Smooth muscle cell (in vitro differentiated cells): Measurements from ENCODE around the gene STAP1. TPM values are rescaled to one million over a fixed set of nuclear protein-coding genes. Genes with fewer than 3 reads are reported as not detected.

ENCODE experiments used
- DNase-seq: peaks from one replicate; lab custom pipeline; 2025; ENCODE audit not compliant: unreplicated experiment; lab: John Stamatoyannopoulos, UW
- H2AFZ ChIP-seq: fragments of 200-600 bp; sonication (generic); 2 replicates; pipeline ENCODE4 v1.6.0; 2016; ENCODE audit warnings: antibody characterized with exemption, low read depth, mild to moderate bottlenecking
- H3F3A ChIP-seq: fragments of 200-600 bp; sonication (generic); 2 replicates; pipeline ENCODE4 v1.6.0; 2017; ENCODE audit warnings: antibody characterized with exemption, low read depth
- H3K27ac ChIP-seq: fragments of 200-600 bp; sonication (generic); 2 replicates; pipeline ENCODE4 v1.5.1; 2016; ENCODE audit warnings: low read depth, mild to moderate bottlenecking
- H3K27me3 ChIP-seq: fragments of 200-600 bp; sonication (generic); 2 replicates; pipeline ENCODE4 v1.6.1; 2016; ENCODE audit warnings: low read depth, mild to moderate bottlenecking
- H3K36me3 ChIP-seq: fragments of 200-600 bp; sonication (generic); 2 replicates; pipeline ENCODE4 v1.5.1; 2016; ENCODE audit warnings: low read depth
- H3K4me1 ChIP-seq: fragments of 200-600 bp; sonication (generic); 2 replicates; pipeline ENCODE4 v1.5.1; 2016; ENCODE audit warnings: low read depth
- H3K4me2 ChIP-seq: fragments of 200-600 bp; sonication (generic); 2 replicates; pipeline ENCODE4 v1.6.0; 2016; ENCODE audit warnings: mild to moderate bottlenecking
- H3K4me3 ChIP-seq: fragments of 200-600 bp; sonication (generic); 2 replicates; pipeline ENCODE4 v1.5.1; 2016; ENCODE audit warnings: mild to moderate bottlenecking
- H3K79me2 ChIP-seq: fragments of 200-600 bp; sonication (generic); 2 replicates; pipeline ENCODE4 v1.6.0; 2016; ENCODE audit warnings: low read depth, mild to moderate bottlenecking
- H3K9ac ChIP-seq: fragments of 200-600 bp; sonication (generic); 2 replicates; pipeline ENCODE4 v1.6.0; 2016; ENCODE audit warnings: low read depth
- H3K9me3 ChIP-seq: fragments of 200-600 bp; sonication (generic); replicated peaks from 2 replicates; pipeline ENCODE4 v1.5.1; 2016; ENCODE audit warnings: low read depth
- H4K20me1 ChIP-seq: fragments of 200-600 bp; sonication (generic); 2 replicates; pipeline ENCODE4 v1.6.0; 2016; ENCODE audit warnings: low read depth
- WGBS: methylation state at CpG from one replicate; pipeline ENCODE4 v1.1.7; 2016; ENCODE audit warnings: low lambda C conversion rate; 5-methylcytosine and 5-hydroxymethylcytosine counted together
- polyA plus RNA-seq: library from polyadenylated mRNA; unstranded; fragments of >200 nt; fragmentation: Nextera tagmentation; extraction: Ambion mirVana; gene quantifications from 2 replicates; pipeline ENCODE4 v1.2.1, GENCODE V29; 2016
- total RNA-seq: library from RNA; depleted of rRNA; stranded (reverse); fragments of >200 nt; gene quantifications from 2 replicates; pipeline ENCODE4 v1.2.3, GENCODE V29; 2014
- TF ChIP-seq, protein P1 (sequence below): fragments of 200-600 bp; sonication (generic); IDR thresholded peaks from 2 replicates; pipeline ENCODE4 v1.5.1; 2017; ENCODE audit warnings: borderline replicate concordance, mild to moderate bottlenecking, antibody characterized with exemption; ENCODE audit not compliant: insufficient read depth, poor library complexity, severe bottlenecking

The STAP1 gene
- total and polyA plus RNA-seq, 2 experiments from 2014 or later: not detected

GRCh38 chr4:67539830-67540229 lies 18.7 kb upstream of the STAP1 start:
- TF ChIP-seq, protein P1, sequence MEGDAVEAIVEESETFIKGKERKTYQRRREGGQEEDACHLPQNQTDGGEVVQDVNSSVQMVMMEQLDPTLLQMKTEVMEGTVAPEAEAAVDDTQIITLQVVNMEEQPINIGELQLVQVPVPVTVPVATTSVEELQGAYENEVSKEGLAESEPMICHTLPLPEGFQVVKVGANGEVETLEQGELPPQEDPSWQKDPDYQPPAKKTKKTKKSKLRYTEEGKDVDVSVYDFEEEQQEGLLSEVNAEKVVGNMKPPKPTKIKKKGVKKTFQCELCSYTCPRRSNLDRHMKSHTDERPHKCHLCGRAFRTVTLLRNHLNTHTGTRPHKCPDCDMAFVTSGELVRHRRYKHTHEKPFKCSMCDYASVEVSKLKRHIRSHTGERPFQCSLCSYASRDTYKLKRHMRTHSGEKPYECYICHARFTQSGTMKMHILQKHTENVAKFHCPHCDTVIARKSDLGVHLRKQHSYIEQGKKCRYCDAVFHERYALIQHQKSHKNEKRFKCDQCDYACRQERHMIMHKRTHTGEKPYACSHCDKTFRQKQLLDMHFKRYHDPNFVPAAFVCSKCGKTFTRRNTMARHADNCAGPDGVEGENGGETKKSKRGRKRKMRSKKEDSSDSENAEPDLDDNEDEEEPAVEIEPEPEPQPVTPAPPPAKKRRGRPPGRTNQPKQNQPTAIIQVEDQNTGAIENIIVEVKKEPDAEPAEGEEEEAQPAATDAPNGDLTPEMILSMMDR: no peak
- H2AFZ ChIP-seq: no peak overlapping the region
- no peak overlapping the region for H3K4me2 ChIP-seq
- no peak overlapping the region for H3K27ac ChIP-seq
- H3K27me3 ChIP-seq: no peaks in the 10 kb centered on the region
- H3F3A ChIP-seq: peaks cover 4% of the 10 kb centered on the region
- H3K79me2 ChIP-seq: peaks cover 23% of the 10 kb centered on the region
- H3K9ac ChIP-seq: no peak overlapping the region
- no peaks in the 10 kb centered on the region for H3K9me3 ChIP-seq
- peaks cover 11% of the 10 kb centered on the region for H3K4me1 ChIP-seq
- H4K20me1 ChIP-seq: no peaks in the 10 kb centered on the region
- WGBS: 100% methylated on average over 1 of the region's 1 CpG
- DNase-seq: no peak
- no peak overlapping the region for H3K4me3 ChIP-seq
- peaks cover 13% of the 10 kb centered on the region for H3K36me3 ChIP-seq

DNA sequence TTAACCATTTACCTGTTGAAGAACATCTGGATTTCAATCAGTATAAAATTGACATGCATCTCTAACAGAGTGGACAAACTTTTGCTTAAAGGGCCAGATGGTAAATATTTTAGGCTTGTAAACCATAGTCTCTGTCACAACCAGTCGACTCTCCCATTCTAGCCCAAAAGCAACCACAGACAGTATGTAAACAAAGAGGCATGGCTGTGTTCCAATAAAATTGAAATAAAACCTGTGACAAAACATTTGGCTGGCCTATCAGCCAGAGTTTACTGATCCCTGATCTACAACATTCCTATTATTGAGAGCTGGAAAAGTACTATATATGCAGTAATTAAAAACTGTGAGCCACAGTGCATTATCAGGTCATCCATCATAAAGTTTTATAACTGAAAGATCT lies 16.5 kb upstream of the STAP1 start:
- DNase-seq: no peak
- H3K79me2 ChIP-seq: peaks cover 24% of the 10 kb centered on the region
- H3K36me3 ChIP-seq: peaks cover 13% of the 10 kb centered on the region
- WGBS: 67% methylated on average over 1 of the region's 1 CpG
- H3K27me3 ChIP-seq: no peaks in the 10 kb centered on the region
- H3K9me3 ChIP-seq: no peaks in the 10 kb centered on the region
- no peak overlapping the region for H3K4me2 ChIP-seq
- no peak overlapping the region for H2AFZ ChIP-seq
- no peak overlapping the region for H3K4me3 ChIP-seq
- H3K9ac ChIP-seq: no peak overlapping the region
- TF ChIP-seq, protein P1: no peak
- H4K20me1 ChIP-seq: no peaks in the 10 kb centered on the region
- no peaks in the 10 kb centered on the region for H3F3A ChIP-seq
- peaks cover 15% of the 10 kb centered on the region for H3K4me1 ChIP-seq
- no peak overlapping the region for H3K27ac ChIP-seq

DNA sequence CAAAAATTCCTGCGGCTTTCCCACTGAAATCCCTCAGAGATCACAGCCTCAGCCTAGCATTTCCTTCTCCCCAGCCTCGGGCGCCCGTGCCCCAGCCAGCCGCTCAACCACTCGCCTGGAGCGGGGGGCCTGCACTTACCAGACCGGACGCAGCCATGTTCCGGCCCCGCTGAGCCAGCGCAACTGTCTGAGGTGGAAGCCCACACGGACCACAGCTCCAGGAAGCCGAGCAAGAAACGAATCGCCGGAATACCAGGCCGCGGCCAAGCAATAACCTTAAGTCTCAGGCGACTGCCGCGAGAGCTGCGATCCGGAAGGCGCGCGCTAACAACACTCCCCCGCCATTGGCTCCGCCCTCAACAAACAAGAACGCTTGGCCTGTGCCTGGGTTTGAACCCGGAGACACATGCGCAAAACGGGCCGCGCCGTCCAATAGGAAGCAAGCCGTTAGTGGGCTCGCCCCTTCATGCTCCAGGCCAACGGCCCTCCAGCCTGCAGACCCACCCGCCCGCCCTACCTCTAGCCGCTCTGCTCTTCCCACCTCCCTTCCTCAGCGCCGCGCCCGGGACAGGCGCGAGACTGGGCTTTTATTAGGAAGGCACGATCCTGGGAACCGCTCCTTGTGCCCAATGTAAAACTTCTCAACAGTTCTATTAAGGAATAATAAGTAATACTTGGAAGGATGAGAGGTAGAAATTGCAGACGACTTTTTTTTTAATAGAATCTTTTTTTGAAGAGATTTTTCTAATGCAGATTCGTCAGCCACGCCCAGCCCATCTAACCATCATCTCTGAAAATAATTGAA lies 13.1 kb upstream of the STAP1 start, which contains the start of gene CENPC:
Gene CENPC, minus strand, starts transcription at position 305 of the 805 bp plus-strand sequence. Its CDS starts 148 bp downstream, at position 157.
- TF ChIP-seq, protein P1: no peak
- Histone ChIP-seq H3K9me3 (no peaks in the 10 kb centered on the region), H3K9ac (peak within 1 kb of the TSS; percentile 97), H3K36me3 (no peaks in the 10 kb centered on the region), H3K4me3 (peak within 1 kb of the TSS; percentile 79), H2AFZ (peak within 1 kb of the TSS; percentile 70), H3K4me1 (peaks cover 15% of the 10 kb centered on the region), H3F3A (no peaks in the 10 kb centered on the region), H3K27ac (peak within 1 kb of the TSS; percentile 88), H3K4me2 (peak within 1 kb of the TSS; percentile 86), H4K20me1 (no peaks in the 10 kb centered on the region), H3K79me2 (peaks cover 24% of the 10 kb centered on the region), H3K27me3 (no peaks in the 10 kb centered on the region)
- 1% methylated on average over 52 of the region's 53 CpGs for WGBS
- peak; percentile 75 for DNase-seq

DNA sequence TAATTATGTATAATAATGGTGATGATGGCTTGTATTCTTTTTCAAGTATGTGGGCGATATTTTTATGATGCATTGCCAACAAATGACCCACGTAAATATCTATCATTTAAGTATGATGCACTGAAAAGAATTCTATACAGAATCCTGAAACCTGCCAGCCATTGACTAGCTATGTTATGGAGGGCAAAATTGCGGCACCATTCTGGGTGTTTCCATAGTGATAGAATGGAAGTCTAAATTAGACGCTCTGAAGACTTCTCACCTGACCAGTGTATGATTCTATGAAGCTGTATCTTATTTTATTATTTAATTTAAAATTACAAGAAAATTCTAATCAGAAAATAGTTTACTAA lies 12.5 kb upstream of the STAP1 start:
- H3F3A ChIP-seq: no peaks in the 10 kb centered on the region
- no peaks in the 10 kb centered on the region for H3K36me3 ChIP-seq
- no peaks in the 10 kb centered on the region for H3K27me3 ChIP-seq
- peaks cover 15% of the 10 kb centered on the region for H3K4me1 ChIP-seq
- H3K9ac ChIP-seq: no peak overlapping the region
- TF ChIP-seq, protein P1: no peak
- peaks cover 24% of the 10 kb centered on the region for H3K79me2 ChIP-seq
- peak overlapping the region; percentile 79 for H3K4me3 ChIP-seq
- no peak overlapping the region for H3K27ac ChIP-seq
- H2AFZ ChIP-seq: peak overlapping the region; percentile 65
- no peak for DNase-seq
- 47% methylated on average over 4 of the region's 4 CpGs for WGBS
- H3K4me2 ChIP-seq: peak overlapping the region; percentile 86
- H4K20me1 ChIP-seq: no peaks in the 10 kb centered on the region
- no peaks in the 10 kb centered on the region for H3K9me3 ChIP-seq
